Measurements from ENCODE around the gene CCDC12. TPM values are rescaled to one million over a fixed set of nuclear protein-coding genes. Genes with fewer than 3 reads are reported as not detected.
"Not testable (repeated sequence)": the region's sequence is repeated elsewhere in the genome, so short reads cannot be mapped to it uniquely, and the experiment has no call there.

Gene CCDC12
- polyA plus RNA-seq, 10 donors, result 23.5 to 48.5 (median 36.6) TPM

- no peak for DNase-seq
Observed at GRCh38 chr3:46924921-46925584, 51.5 kb downstream of the CCDC12 start.

GRCh38 chr3:46923559-46924350 lies 52.8 kb downstream of the CCDC12 start:
- DNase-seq, result peak in 1 of 3 donors; percentile 39

GRCh38 chr3:46922871-46923558 lies 53.5 kb downstream of the CCDC12 start:
- no peak for DNase-seq

GRCh38 chr3:46922426-46922825 lies 54.1 kb downstream of the CCDC12 start:
- DNase-seq, result no peak

GRCh38 chr3:46921871-46922271 lies 54.7 kb downstream of the CCDC12 start:
- DNase-seq, result no peak

- no peak for DNase-seq
Observed at GRCh38 chr3:46921041-46921440, 55.5 kb downstream of the CCDC12 start.

- no peak for DNase-seq
Observed at GRCh38 chr3:46918634-46919033, 57.9 kb downstream of the CCDC12 start.

- DNase-seq, result no peak
Observed at GRCh38 chr3:46918202-46918601, 58.3 kb downstream of the CCDC12 start.

GRCh38 chr3:46917257-46917656 lies 59.3 kb downstream of the CCDC12 start:
- no peak for DNase-seq

GRCh38 chr3:46916799-46917198 lies 59.7 kb downstream of the CCDC12 start:
- DNase-seq, result no peak

GRCh38 chr3:46916278-46916677 lies 60.3 kb downstream of the CCDC12 start:
- no peak for DNase-seq

GRCh38 chr3:46915297-46915822 lies 61.2 kb downstream of the CCDC12 start:
- no peak for DNase-seq

GRCh38 chr3:46914849-46915248 lies 61.7 kb downstream of the CCDC12 start:
- DNase-seq, result no peak

- DNase-seq, result no peak
Observed at GRCh38 chr3:46913644-46914043, 62.9 kb downstream of the CCDC12 start.

- DNase-seq, result no peak
Observed at GRCh38 chr3:46912986-46913385, 63.6 kb downstream of the CCDC12 start.

GRCh38 chr3:46910914-46911313 lies 65.6 kb downstream of the CCDC12 start:
- not testable (repeated sequence) for DNase-seq

GRCh38 chr3:46910166-46910760 lies 66.3 kb downstream of the CCDC12 start:
- no peak for DNase-seq

- peak; percentile 84 to 92 (median 85) for DNase-seq
Observed at GRCh38 chr3:46909535-46910161, 66.9 kb downstream of the CCDC12 start.

- no peak for DNase-seq
Observed at GRCh38 chr3:46908986-46909534, 67.5 kb downstream of the CCDC12 start.

GRCh38 chr3:46908294-46908985 lies 68.1 kb downstream of the CCDC12 start:
- DNase-seq, result peak in 1 of 3 donors; percentile 55

- DNase-seq, result no peak
Observed at GRCh38 chr3:46907960-46908293, 68.6 kb downstream of the CCDC12 start.

Measured in muscle of back (tissue), 11 donors.